GM12872 (cell line): ENCODE measurements around the gene GABRG3.

ENCODE experiments used
- TF ChIP-seq, protein P1 (sequence below): IDR thresholded peaks from 3 replicates; pipeline ENCODE4 v1.5.1; 2011; ENCODE audit warnings: low read depth, mild to moderate bottlenecking, low read length, moderate library complexity; ENCODE audit not compliant: insufficient read depth

The GABRG3 gene

DNA sequence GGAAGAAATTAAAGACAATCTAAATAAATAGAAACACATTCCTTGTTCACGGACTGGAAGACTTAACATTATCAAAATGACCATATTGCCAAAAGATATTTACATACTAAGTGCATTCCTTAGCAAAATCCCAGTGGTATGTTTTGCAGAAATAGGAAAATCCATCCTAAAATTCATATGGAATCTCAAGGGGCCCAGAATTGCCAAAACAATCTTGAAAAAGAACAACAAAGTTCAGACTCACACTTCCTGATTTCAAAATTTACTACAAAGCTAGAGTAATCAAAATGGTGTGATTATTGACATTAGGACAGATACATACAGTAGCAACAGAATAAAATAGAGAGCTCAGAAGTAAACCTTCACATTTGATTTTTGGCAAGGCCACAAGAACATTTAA lies 612.7 kb downstream of the GABRG3 start:
- TF ChIP-seq, protein P1, sequence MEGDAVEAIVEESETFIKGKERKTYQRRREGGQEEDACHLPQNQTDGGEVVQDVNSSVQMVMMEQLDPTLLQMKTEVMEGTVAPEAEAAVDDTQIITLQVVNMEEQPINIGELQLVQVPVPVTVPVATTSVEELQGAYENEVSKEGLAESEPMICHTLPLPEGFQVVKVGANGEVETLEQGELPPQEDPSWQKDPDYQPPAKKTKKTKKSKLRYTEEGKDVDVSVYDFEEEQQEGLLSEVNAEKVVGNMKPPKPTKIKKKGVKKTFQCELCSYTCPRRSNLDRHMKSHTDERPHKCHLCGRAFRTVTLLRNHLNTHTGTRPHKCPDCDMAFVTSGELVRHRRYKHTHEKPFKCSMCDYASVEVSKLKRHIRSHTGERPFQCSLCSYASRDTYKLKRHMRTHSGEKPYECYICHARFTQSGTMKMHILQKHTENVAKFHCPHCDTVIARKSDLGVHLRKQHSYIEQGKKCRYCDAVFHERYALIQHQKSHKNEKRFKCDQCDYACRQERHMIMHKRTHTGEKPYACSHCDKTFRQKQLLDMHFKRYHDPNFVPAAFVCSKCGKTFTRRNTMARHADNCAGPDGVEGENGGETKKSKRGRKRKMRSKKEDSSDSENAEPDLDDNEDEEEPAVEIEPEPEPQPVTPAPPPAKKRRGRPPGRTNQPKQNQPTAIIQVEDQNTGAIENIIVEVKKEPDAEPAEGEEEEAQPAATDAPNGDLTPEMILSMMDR, result no peak

DNA sequence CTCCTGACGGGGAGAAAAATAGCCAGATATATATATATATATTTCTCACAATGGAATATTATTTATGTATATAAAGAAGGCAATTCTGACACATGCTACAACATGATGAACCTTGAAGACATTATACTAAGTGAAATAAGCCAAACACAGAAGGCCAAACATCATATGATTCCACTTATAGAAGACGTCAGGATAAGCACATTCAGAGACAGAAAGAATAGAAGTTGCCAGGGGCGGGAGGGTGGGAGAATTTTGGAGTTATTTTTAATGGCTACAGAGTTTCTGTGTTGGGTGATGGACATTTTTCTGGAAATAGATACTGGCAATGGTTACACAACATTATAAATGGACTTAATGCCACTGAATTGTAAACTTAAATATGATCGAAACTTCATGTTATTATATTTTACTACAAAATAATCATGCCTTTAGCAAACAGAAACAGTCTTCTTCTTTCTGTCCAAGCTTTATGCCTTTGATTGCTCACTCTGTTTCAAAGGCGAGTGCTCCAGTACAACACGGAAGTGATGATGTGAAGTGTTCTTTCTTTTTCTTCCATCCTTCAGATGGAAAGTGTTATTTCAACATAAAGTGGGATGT lies 614.2 kb downstream of the GABRG3 start:
- TF ChIP-seq, protein P1, result no peak

- TF ChIP-seq, protein P1, result no peak
These were observed 616.8 kb downstream of the GABRG3 start for GRCh38 chr15:27587810-27588209.

DNA sequence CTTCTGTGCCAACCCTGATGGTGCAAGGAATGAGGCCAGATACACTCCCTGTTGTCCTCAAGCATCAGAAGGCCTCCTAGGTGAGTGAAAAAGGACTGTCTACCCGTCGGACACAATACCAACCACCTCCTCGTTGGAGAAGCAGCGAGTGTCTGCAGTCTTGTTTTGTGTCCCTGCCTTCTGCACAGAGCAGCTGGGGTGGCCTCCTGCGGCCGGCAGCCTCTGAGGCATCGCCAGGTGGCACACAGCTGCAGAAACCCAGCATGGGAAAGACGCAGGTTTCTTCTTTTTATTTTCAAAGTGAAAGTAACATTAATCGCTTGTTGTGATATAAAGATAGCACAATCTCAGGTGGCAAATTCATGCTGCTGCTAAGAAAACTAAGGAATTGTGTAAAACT lies 618.3 kb downstream of the GABRG3 start:
- TF ChIP-seq, protein P1, result no peak

GRCh38 chr15:27589782-27590181 lies 618.8 kb downstream of the GABRG3 start:
- TF ChIP-seq, protein P1, result no peak
